Neural progenitor cell (in vitro differentiated cells): ENCODE results near the gene CTLA4. TPM values are rescaled to one million over a fixed set of nuclear protein-coding genes. Genes with fewer than 3 reads are reported as not detected.

Source experiments
- DNase-seq: peaks from one replicate; pipeline ENCODE4 v3.0.0-alpha.2; 2016; ENCODE audit warnings: low spot score
- H2AFZ ChIP-seq: fragments of 200-600 bp; sonication (generic); replicated peaks from 2 replicates; pipeline ENCODE4 v1.6.1; 2016; ENCODE audit warnings: antibody characterized with exemption
- H3F3A ChIP-seq: fragments of 200-600 bp; sonication (generic); 2 replicates; pipeline ENCODE4 v1.6.1; 2016; ENCODE audit warnings: antibody characterized with exemption, low read depth
- H3K27ac ChIP-seq: fragments of 200-600 bp; sonication (generic); 2 replicates; pipeline ENCODE4 v1.5.1; 2016; ENCODE audit warnings: mild to moderate bottlenecking
- H3K27me3 ChIP-seq: fragments of 200-600 bp; sonication (generic); 2 replicates; pipeline ENCODE4 v1.6.1; 2016; ENCODE audit warnings: mild to moderate bottlenecking, moderate library complexity
- H3K36me3 ChIP-seq: fragments of 200-600 bp; sonication (generic); 2 replicates; pipeline ENCODE4 v1.5.1; 2016
- H3K4me1 ChIP-seq: fragments of 200-600 bp; sonication (generic); 2 replicates; pipeline ENCODE4 v1.6.1; 2016; ENCODE audit warnings: mixed run types
- H3K4me2 ChIP-seq: fragments of 200-600 bp; sonication (generic); 2 replicates; pipeline ENCODE4 v1.6.1; 2016
- H3K4me3 ChIP-seq: fragments of 200-600 bp; sonication (generic); 2 replicates; pipeline ENCODE4 v1.5.1; 2016
- H3K79me2 ChIP-seq: fragments of 200-600 bp; sonication (generic); 2 replicates; pipeline ENCODE4 v1.6.1; 2016; ENCODE audit warnings: low read depth
- H3K9ac ChIP-seq: fragments of 200-600 bp; sonication (generic); 2 replicates; pipeline ENCODE4 v1.6.1; 2016
- H3K9me3 ChIP-seq: fragments of 200-600 bp; sonication (generic); 2 replicates; pipeline ENCODE4 v1.5.1; 2016; ENCODE audit warnings: low read depth
- H4K20me1 ChIP-seq: fragments of 200-600 bp; sonication (generic); 2 replicates; pipeline ENCODE4 v1.6.1; 2016; ENCODE audit warnings: low read depth
- H3K27ac Mint-ChIP-seq: 3 replicates; pipeline ENCODE4 v1.8.0; 2021; ENCODE audit warnings: mixed read lengths
- H3K27me3 Mint-ChIP-seq: 2 replicates; pipeline ENCODE4 v1.8.0; 2022; ENCODE audit warnings: low read depth, mild to moderate bottlenecking, inconsistent platforms, moderate library complexity, mixed read lengths; ENCODE audit not compliant: insufficient read depth
- H3K36me3 Mint-ChIP-seq: 3 replicates; pipeline ENCODE4 v1.8.0; 2021; ENCODE audit warnings: mixed read lengths
- H3K4me1 Mint-ChIP-seq: 3 replicates; pipeline ENCODE4 v1.8.0; 2021; ENCODE audit warnings: mixed read lengths
- H3K4me3 Mint-ChIP-seq: 3 replicates; pipeline ENCODE4 v1.8.0; 2021; ENCODE audit warnings: mild to moderate bottlenecking, moderate library complexity, mixed read lengths
- H3K9me3 Mint-ChIP-seq: 3 replicates; pipeline ENCODE4 v1.8.0; 2020; ENCODE audit warnings: mixed read lengths
- CTCF ChIP-seq: fragments of 200-600 bp; sonication (generic); IDR thresholded peaks from 2 replicates; pipeline ENCODE4 v1.5.1; 2017; ENCODE audit warnings: antibody characterized with exemption, mild to moderate bottlenecking
- EZH2 ChIP-seq: fragments of 200-600 bp; sonication (generic); IDR thresholded peaks from 2 replicates; pipeline ENCODE4 v1.6.1; 2017; ENCODE audit warnings: antibody characterized with exemption, mild to moderate bottlenecking, moderate library complexity
- EZH2phosphoT487 ChIP-seq: fragments of 200-600 bp; sonication (generic); IDR thresholded peaks from 2 replicates; pipeline ENCODE4 v1.6.1; 2017; ENCODE audit warnings: antibody characterized with exemption
- total RNA-seq: library from RNA; depleted of rRNA; stranded (reverse); fragments of >200 nt; gene quantifications from 2 replicates; pipeline ENCODE4 v1.2.3, GENCODE V29; 2015; ENCODE audit warnings: low replicate concordance

The CTLA4 gene
- total RNA-seq, 1 donor from 2014 or later, result not detected

DNA sequence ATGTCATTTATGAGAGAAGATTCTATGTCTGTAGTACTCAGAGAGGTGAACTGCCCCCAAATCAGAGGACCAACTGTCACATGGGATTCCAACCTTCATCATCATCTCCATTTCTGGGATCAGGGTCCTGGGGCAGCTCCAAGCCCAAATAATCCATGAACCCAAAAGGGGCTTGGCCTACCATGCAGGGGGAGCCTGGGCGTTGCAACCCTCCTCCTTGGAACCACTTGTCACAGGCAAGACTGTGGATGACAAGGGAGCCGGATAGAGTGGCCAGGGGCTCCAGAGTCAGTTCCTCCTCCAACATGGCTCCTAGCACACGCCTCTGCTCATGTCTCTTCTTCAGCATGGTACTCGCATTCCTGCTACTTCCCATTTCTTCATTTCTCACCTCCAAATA, 7.9 kb downstream of the CTLA4 start:
- H3K27me3 Mint-ChIP-seq, result peaks cover 3% of the 10 kb centered on the region
- Histone ChIP-seq H3F3A (no peaks in the 10 kb centered on the region), H3K4me2 (no peak overlapping the region), H4K20me1 (no peaks in the 10 kb centered on the region), H3K9ac (no peak overlapping the region), H3K27ac (no peak overlapping the region), H3K4me1 (no peaks in the 10 kb centered on the region), H3K79me2 (no peaks in the 10 kb centered on the region), H3K4me3 (no peak overlapping the region), H3K27me3 (no peaks in the 10 kb centered on the region), H2AFZ (no peak overlapping the region), H3K36me3 (no peaks in the 10 kb centered on the region), H3K9me3 (no peaks in the 10 kb centered on the region)
- no peak overlapping the region for H3K27ac Mint-ChIP-seq
- peaks cover 7% of the 10 kb centered on the region for H3K4me1 Mint-ChIP-seq
- no peaks in the 10 kb centered on the region for H3K9me3 Mint-ChIP-seq
- H3K4me3 Mint-ChIP-seq, result no peak overlapping the region
- H3K36me3 Mint-ChIP-seq, result no peaks in the 10 kb centered on the region
- no peak for TF ChIP-seq EZH2phosphoT487
- TF ChIP-seq EZH2, result no peak
- TF ChIP-seq CTCF, result no peak
- DNase-seq, result no peak

DNA sequence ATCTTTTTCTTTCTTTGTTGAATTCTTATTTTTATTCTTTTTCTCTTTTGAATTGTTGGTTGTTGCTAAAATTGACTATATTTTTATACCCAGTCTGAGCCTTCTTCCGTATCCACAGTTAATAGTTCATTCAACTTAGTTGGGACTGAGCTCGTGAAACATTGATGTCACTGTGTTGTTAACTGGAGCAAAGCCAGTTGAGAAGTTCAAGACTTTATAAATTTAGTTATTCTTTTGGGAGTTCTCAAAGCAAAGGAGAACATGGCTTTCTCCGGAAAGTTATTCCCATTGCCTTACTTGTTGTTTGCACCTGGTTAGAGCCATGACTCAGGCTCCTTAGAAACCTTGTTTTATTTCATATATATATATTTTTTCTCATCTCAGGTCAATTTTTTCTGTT, 8.8 kb downstream of the CTLA4 start:
- TF ChIP-seq CTCF (no peak), EZH2 (no peak), EZH2phosphoT487 (no peak)
- Histone ChIP-seq H3K9me3 (no peaks in the 10 kb centered on the region), H3K4me2 (no peak overlapping the region), H3K36me3 (no peaks in the 10 kb centered on the region), H3K27ac (no peak overlapping the region), H3F3A (no peaks in the 10 kb centered on the region), H3K27me3 (no peaks in the 10 kb centered on the region), H3K4me1 (no peaks in the 10 kb centered on the region), H3K9ac (no peak overlapping the region), H2AFZ (no peak overlapping the region), H3K4me3 (no peak overlapping the region), H4K20me1 (no peaks in the 10 kb centered on the region), H3K79me2 (no peaks in the 10 kb centered on the region)
- Mint-ChIP-seq H3K27ac (no peak overlapping the region), H3K4me3 (no peak overlapping the region), H3K27me3 (peaks cover 3% of the 10 kb centered on the region), H3K9me3 (no peaks in the 10 kb centered on the region), H3K4me1 (peaks cover 7% of the 10 kb centered on the region), H3K36me3 (no peaks in the 10 kb centered on the region)
- DNase-seq, result no peak

DNA sequence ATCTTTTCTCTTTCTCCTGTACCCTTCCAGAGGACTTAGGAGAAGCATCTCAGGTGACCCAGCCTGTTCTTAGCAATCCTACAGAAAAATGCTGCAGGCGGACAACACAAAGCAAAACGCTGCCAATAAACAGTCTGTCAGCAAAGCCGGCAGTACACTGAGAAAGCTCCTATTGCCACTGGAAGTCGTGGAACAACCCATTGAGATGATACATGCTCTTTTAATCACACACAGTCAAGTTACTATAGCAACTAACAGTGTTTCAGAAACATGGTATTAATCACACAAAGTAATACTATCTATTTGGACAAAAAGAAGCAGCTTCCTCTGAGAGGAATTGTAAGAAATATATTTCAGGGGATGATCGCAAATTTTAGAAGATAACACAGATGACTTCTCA, 10.5 kb downstream of the CTLA4 start:
- no peaks in the 10 kb centered on the region for H3K27me3 Mint-ChIP-seq
- Histone ChIP-seq H4K20me1 (no peaks in the 10 kb centered on the region), H3K36me3 (no peaks in the 10 kb centered on the region), H3K4me3 (no peak overlapping the region), H3K27me3 (no peaks in the 10 kb centered on the region), H3K27ac (no peak overlapping the region), H3K9ac (no peak overlapping the region), H3K4me2 (no peak overlapping the region), H3K79me2 (no peaks in the 10 kb centered on the region), H3F3A (no peaks in the 10 kb centered on the region), H3K4me1 (no peaks in the 10 kb centered on the region), H2AFZ (no peak overlapping the region), H3K9me3 (no peaks in the 10 kb centered on the region)
- H3K4me1 Mint-ChIP-seq, result peaks cover 7% of the 10 kb centered on the region
- DNase-seq, result no peak
- H3K9me3 Mint-ChIP-seq, result no peaks in the 10 kb centered on the region
- H3K4me3 Mint-ChIP-seq, result no peak overlapping the region
- no peak overlapping the region for H3K27ac Mint-ChIP-seq
- no peaks in the 10 kb centered on the region for H3K36me3 Mint-ChIP-seq
- no peak for TF ChIP-seq EZH2phosphoT487
- TF ChIP-seq CTCF, result no peak
- TF ChIP-seq EZH2, result no peak
